Heart right ventricle (tissue), 16 donors: Measurements from ENCODE around the gene CREBL2. TPM values are rescaled to one million over a fixed set of nuclear protein-coding genes. Genes with fewer than 3 reads are reported as not detected.

Experiments
- ATAC-seq, 8 donors: fragments of 200-7000 bp; cut with Tn5 transposase; one replicate each; pipeline ENCODE4 v1.9.1; 2020; ENCODE audit warnings: mild to moderate bottlenecking in 8 of 8, moderate library complexity in 8 of 8, moderate number of reproducible peaks in 1 of 8
- DNase-seq, 2 donors: peaks; one replicate each; pipeline ENCODE4 v3.0.0-alpha.2; 2020
- H3K27ac ChIP-seq, 10 donors: fragments of 200-600 bp; sonication (generic) in 2 of 10; one replicate each; pipeline versions ENCODE4 v1.5.0 to v1.8.0; 2020 to 2022; ENCODE audit warnings: mild to moderate bottlenecking in 3 of 10
- H3K27me3 ChIP-seq, 7 donors: fragments of 200-600 bp; one replicate each; pipeline ENCODE4 v1.8.0; 2021 to 2022; ENCODE audit warnings: mild to moderate bottlenecking in 2 of 7
- H3K36me3 ChIP-seq, 9 donors: fragments of 200-600 bp; sonication (generic) in 1 of 9; one replicate each; pipeline versions ENCODE4 v1.5.0 to v1.8.0; 2020 to 2022; ENCODE audit warnings: mild to moderate bottlenecking in 2 of 9
- H3K4me1 ChIP-seq, 9 donors: fragments of 200-600 bp; sonication (generic) in 1 of 9; one replicate each; pipeline versions ENCODE4 v1.5.0 to v1.8.0; 2020 to 2022; ENCODE audit warnings: mild to moderate bottlenecking in 4 of 9
- H3K4me3 ChIP-seq, 10 donors: fragments of 200-600 bp; sonication (generic) in 2 of 10; one replicate each; pipeline versions ENCODE4 v1.5.0 to v1.8.0; 2020 to 2022; ENCODE audit warnings: mild to moderate bottlenecking in 7 of 10, moderate library complexity in 2 of 10
- H3K9me3 ChIP-seq, 11 donors: fragments of 200-600 bp in 10 of 11; sonication (generic) in 2 of 11; one replicate each; pipeline versions ENCODE4 v1.5.0 to v1.8.0; 2013 to 2022; ENCODE audit warnings: mild to moderate bottlenecking in 2 of 11, control low read depth in 1 of 11, moderate library complexity in 1 of 11
- WGBS, 2 donors: extraction: QIAGEN DNeasy Blood & Tissue Kit; methylation state at CpG; one replicate each; pipeline ENCODE4 v1.1.7; 2013; ENCODE audit warnings: inconsistent platforms in 1 of 2; 5-methylcytosine and 5-hydroxymethylcytosine counted together
- intact Hi-C, 10 donors: fragments of 100-400 bp; cut with DNase I; formaldehyde crosslinking; loops; one replicate each; pipeline versions ENCODE4 v1.11.1 to v1.14.2; 2022
- polyA plus RNA-seq, 2 donors: library from polyadenylated mRNA; stranded (reverse); fragments of 200-250 nt; gene quantifications; one replicate each; pipeline ENCODE4 v1.2.3, GENCODE V29; 2013
- total RNA-seq, 10 donors: library from RNA; stranded (reverse); fragmentation: NEBNext Ultra II Directional in 3 of 10; extraction: Animal tissue kit (Norgen Biotek cat#: 25700) in 3 of 10; gene quantifications; one replicate each; pipeline versions ENCODE4 v1.2.1 to v1.2.4, GENCODE V29; 2021 to 2023
- TF ChIP-seq, protein P1 (sequence below), 9 donors: fragments of 200-600 bp; sonication (generic) in 2 of 9; IDR thresholded peaks; one replicate each; pipeline versions ENCODE4 v1.5.0 to v1.8.0; 2021 to 2022; ENCODE audit warnings: antibody characterized with exemption in 9 of 9, mild to moderate bottlenecking in 5 of 9, moderate library complexity in 1 of 9
- donor health status: Arrhythmogenic right ventricular cardiomyopathy.
- donor health status: ischemic (EF 13 %, LVEDD 7.1; RV severe dilation, severe dysfunction).
- donor health status: healthy with polysubstance abuse.
- donor health status: DM: no; HTN: yes; CAD: no.
- donor health status: DM: no; HTN: no; CAD: no.
- donor health status: ischemic (EF 25% LVEDD 6.9; RV normal size, moderate dysfunction).
- donor health status: ischemic (EF 25% LVEDD 5.7; RV mildly dilated, moderate dysfunction).
- donor health status: healthy.
- donor health status: DM: yes; HTN: yes; CAD: no.
- donor health status: Ischemic cardiomyopathy.
- donor health status: ischemic (EF 35%, LVEDD 5.7; RV mildly dilated, moderate dysfunction).
- donor health status: nonischemic (EF 11% LVEDD 7.7; RV severe dilation, severe dysfunction).
- donor health status: DM: yes; HTN: yes; CAD: no.
- donor health status: PGD.
- donor health status: ischemic (EF 29% LVEDD 5.4; RV normal size, mild dysfunction).
- donor health status: nonischemic (EF 23%, LVEDD 6.1; RV moderate dilation, normal function).

Gene CREBL2
- total and polyA plus RNA-seq, 12 donors: 9.3 to 26.4 (median 18.3) TPM

DNA sequence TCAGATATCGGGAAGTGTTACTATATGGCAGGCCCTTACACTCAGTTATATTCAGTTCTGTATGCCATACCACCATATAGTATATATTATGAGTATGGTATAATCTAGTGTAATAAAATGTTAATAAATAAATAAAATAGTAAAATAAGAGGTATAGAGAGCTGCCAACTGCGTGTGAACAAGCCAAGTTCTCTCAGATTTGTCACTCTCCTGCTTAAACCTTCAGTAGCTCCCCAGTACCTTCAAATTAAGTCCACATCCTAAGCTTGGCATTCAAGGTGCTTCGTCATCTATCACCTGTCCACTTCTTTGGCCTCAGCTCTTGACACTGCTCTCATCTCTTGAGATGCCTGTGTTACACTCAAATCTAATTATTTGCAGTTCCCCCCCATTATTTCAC lies 12.8 kb upstream of the CREBL2 start:
- Histone ChIP-seq H3K36me3 (no peaks in the 10 kb centered on the region), H3K9me3 (peaks cover 0 to 4% (median 0%) of the 10 kb centered on the region in 11 donors), H3K4me1 (peaks cover 0 to 10% (median 0%) of the 10 kb centered on the region in 9 donors), H3K27me3 (no peaks in the 10 kb centered on the region), H3K27ac (no peak overlapping the region), H3K4me3 (no peak overlapping the region)
- ATAC-seq (no peak), DNase-seq (no peak)
- intact Hi-C loops: no loop called here
- TF ChIP-seq, protein P1, sequence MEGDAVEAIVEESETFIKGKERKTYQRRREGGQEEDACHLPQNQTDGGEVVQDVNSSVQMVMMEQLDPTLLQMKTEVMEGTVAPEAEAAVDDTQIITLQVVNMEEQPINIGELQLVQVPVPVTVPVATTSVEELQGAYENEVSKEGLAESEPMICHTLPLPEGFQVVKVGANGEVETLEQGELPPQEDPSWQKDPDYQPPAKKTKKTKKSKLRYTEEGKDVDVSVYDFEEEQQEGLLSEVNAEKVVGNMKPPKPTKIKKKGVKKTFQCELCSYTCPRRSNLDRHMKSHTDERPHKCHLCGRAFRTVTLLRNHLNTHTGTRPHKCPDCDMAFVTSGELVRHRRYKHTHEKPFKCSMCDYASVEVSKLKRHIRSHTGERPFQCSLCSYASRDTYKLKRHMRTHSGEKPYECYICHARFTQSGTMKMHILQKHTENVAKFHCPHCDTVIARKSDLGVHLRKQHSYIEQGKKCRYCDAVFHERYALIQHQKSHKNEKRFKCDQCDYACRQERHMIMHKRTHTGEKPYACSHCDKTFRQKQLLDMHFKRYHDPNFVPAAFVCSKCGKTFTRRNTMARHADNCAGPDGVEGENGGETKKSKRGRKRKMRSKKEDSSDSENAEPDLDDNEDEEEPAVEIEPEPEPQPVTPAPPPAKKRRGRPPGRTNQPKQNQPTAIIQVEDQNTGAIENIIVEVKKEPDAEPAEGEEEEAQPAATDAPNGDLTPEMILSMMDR (IDR thresholded peaks at IDR 0.05): no peak
- 84 to 89% methylated on average over 3 of the region's 3 CpGs for WGBS, 2 donors

DNA sequence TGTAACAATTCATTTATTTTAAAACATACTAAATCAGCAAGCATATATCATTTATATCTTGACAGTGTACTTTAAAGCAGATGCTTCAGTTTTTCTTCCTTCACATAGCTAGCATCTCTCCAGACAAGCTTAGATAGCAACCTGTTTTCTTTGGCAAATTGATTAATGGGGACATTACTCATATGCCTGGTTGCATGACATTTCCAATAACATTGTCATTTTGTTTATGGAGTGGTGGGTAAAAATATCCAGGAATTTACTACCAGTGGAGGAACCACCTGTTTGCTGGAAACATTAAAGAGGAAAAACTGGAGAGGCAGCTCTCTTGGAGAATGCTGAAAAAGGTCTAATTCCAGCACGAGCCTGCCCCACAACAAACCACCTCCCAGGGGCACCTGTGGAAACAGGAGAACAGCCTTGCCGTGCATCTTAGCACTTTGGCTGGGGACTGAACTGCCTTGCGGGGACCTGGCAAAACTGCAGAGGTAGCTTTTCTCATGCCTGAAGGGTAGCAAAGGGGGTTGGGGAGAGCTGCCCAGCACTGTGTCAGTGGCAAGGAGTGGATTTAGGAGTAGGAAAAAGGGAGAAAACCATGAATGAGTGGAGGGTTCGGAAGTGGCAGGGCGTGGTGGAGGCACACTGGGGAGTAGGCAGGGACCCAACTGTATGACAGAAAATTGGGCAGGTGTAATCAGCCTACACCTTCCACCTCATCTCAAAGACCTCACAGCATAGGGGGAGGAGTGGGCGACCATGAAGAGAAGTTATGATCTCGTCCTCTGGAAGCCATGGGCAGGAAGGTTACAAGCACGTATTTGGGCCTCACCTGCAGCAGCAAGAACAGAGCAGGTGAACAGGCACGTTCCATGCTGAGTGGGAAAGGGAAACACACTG lies 11.7 kb upstream of the CREBL2 start:
- intact Hi-C loops: no loop called here
- TF ChIP-seq, protein P1 (IDR thresholded peaks at IDR 0.05): no peak

DNA sequence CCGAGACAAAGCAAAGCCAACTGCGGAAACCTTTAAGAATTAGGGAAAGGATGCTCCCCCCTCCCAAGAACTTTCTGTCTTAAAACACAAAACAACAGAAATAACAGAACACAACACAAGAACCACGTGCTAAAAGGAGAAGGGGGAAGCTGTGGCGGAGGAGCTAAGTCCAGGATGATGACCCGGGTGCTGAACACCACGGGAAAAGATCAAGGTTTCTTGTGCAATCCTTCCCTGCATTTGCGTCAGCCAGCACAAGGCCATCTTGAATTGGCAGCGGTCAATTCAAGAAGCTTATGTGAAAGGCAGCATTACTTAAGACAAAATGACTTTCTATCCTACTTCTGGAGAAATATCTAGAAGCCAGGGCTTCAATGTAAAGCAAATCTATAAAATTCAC lies 11.0 kb upstream of the CREBL2 start:
- TF ChIP-seq, protein P1 (IDR thresholded peaks at IDR 0.05): no peak
- intact Hi-C loops: no loop called here
- WGBS, 2 donors: 75 to 79% methylated on average over 8 of the region's 8 CpGs
- peak overlapping the region in 1 of 10 donors; percentile 84 for H3K27ac ChIP-seq
- H3K27me3 ChIP-seq: peaks cover 0 to 3% (median 0%) of the 10 kb centered on the region in 7 donors
- no peak overlapping the region for H3K4me3 ChIP-seq
- peaks cover 0 to 10% (median 0%) of the 10 kb centered on the region in 9 donors for H3K4me1 ChIP-seq
- ATAC-seq: peak in 5 of 8 donors; percentile 25 to 81 (median 51)
- peaks cover 0 to 4% (median 0%) of the 10 kb centered on the region in 11 donors for H3K9me3 ChIP-seq
- peak in 1 of 2 donors; percentile 18 for DNase-seq
- H3K36me3 ChIP-seq: no peaks in the 10 kb centered on the region

More for the DNA sequence above, 11.7 kb upstream of the CREBL2 start:
- Histone ChIP-seq H3K27me3 (peaks cover 0 to 3% (median 0%) of the 10 kb centered on the region in 7 donors), H3K4me1 (peaks cover 0 to 10% (median 0%) of the 10 kb centered on the region in 9 donors), H3K9me3 (peaks cover 0 to 4% (median 0%) of the 10 kb centered on the region in 11 donors), H3K4me3 (no peak overlapping the region), H3K36me3 (no peaks in the 10 kb centered on the region), H3K27ac (peak overlapping the region in 1 of 10 donors; percentile 49)
- no peak for DNase-seq
- WGBS, 2 donors: 71 to 76% methylated on average over 9 of the region's 9 CpGs
- no peak for ATAC-seq

DNA sequence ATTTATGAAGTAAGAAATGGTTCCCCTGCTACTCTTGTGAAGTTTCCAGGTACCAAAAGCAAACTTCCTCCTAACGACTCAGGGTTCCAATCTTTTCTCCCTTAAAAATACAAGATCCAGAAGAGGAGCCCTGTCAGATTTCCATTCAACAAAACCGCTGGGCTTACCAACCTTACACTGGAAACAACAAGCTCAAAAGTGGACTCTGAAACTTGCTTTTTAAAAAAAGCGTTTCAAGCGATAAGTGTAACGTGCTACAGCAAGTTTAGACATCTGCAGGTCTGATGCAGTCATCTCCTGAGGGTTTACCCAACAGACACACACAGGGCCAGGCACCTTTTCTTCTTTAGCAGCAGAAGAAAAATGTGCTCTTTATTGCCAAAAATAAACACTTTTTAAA lies 6.9 kb upstream of the CREBL2 start:
- TF ChIP-seq, protein P1 (IDR thresholded peaks at IDR 0.05): no peak
- Histone ChIP-seq H3K27ac (no peak overlapping the region), H3K36me3 (no peaks in the 10 kb centered on the region), H3K9me3 (no peaks in the 10 kb centered on the region), H3K4me1 (peaks cover 0 to 27% (median 0%) of the 10 kb centered on the region in 9 donors), H3K27me3 (peaks cover 0 to 3% (median 0%) of the 10 kb centered on the region in 7 donors), H3K4me3 (no peak overlapping the region)
- DNase-seq (no peak), ATAC-seq (no peak)
- 82 to 83% methylated on average over 5 of the region's 5 CpGs for WGBS, 2 donors
- intact Hi-C loops: no loop called here
